ENCODE data around the gene IGFN1.

GRCh38 chr1:201185527-201186128 is 5.0 kb upstream of the IGFN1 start:
- no peak for TF ChIP-seq POLR2A (IDR thresholded peaks at IDR 0.05; ENCODE audit: low read length)
- TF ChIP-seq GATA1 (IDR thresholded peaks at IDR 0.05; ENCODE audit: low read depth, low read length): no peak

Data from erythroblast (primary cell).